ENCODE measurements around the gene CCT6B.
"Not testable (repeated sequence)": the region's sequence is repeated elsewhere in the genome, so short reads cannot be mapped to it uniquely, and the experiment has no call there.

CCT6B gene, protein sequence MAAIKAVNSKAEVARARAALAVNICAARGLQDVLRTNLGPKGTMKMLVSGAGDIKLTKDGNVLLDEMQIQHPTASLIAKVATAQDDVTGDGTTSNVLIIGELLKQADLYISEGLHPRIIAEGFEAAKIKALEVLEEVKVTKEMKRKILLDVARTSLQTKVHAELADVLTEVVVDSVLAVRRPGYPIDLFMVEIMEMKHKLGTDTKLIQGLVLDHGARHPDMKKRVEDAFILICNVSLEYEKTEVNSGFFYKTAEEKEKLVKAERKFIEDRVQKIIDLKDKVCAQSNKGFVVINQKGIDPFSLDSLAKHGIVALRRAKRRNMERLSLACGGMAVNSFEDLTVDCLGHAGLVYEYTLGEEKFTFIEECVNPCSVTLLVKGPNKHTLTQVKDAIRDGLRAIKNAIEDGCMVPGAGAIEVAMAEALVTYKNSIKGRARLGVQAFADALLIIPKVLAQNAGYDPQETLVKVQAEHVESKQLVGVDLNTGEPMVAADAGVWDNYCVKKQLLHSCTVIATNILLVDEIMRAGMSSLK

DNA sequence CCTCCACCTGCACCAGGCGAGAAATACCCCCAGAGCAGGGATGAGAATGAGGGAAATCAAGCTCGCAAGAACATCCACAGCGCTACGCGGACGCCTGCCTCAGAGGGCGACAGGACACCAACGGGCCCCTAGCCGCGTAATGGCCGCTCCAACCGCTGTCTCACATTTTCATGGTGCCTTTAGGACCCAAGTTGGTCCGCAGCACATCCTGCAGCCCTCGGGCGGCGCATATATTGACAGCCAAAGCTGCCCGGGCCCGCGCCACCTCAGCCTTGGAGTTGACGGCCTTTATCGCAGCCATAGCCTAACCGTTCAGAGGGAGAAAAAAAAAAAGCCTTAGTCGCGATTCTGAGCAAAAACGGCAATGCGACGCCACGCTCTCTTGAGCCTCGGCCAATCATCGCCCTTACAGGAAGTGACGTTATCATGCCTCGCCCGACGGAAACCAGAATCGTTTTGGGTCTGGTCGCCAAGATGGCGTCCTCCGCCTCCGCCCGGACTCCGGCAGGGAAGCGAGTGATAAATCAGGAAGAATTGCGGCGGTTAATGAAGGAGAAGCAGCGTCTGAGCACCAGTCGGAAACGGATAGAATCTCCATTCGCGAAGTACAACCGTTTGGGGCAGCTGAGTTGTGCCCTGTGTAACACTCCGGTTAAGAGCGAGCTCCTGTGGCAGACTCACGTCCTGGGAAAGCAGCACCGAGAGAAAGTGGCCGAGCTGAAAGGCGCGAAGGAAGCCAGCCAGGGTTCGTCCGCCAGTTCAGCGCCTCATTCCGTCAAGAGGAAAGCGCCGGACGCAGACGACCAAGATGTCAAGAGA lies at the start of gene CCT6B, which contains the start of gene ZNF830:
Gene CCT6B (minus strand): TSS at position 368 of the 819 bp plus-strand sequence. CDS start 67 bp downstream, at position 301.
Gene ZNF830 (plus strand): TSS at position 448 of the 819 bp plus-strand sequence. CDS start 27 bp downstream, at position 475.
- peak; percentile 97 for ATAC-seq
- peaks cover 25% of the 10 kb centered on the region for H3K4me1 Mint-ChIP-seq
- H3K27me3 Mint-ChIP-seq = peaks cover 10% of the 10 kb centered on the region
- peaks cover 29% of the 10 kb centered on the region for H3K36me3 Mint-ChIP-seq
- peak within 1 kb of the TSS; percentile 90 for H3K4me3 Mint-ChIP-seq
- no peaks in the 10 kb centered on the region for H3K9me3 Mint-ChIP-seq
- H3K27ac Mint-ChIP-seq = peak within 1 kb of the TSS; percentile 92

DNA sequence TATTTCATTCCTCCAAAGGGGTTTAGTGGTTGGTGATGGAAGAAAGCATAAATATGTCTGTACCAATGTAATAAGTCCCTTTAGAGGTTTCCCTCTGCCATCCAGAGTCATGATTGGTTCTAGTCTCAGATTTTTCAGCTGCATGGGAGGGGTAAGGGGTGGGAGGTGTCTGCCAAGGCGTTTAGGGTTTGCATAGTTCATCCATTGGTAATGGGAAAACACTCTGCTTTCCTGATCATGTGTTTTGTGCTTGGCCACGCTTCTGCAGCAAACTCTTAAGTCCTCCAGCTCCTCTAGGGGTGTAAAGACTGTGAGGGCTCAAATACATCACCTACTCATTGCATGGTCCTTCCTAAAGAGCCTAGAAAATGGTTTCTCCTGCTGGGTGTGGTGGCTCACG lies 48.8 kb upstream of the CCT6B start:
- ATAC-seq = no peak
- no peak overlapping the region for H3K27ac Mint-ChIP-seq
- H3K4me1 Mint-ChIP-seq = no peaks in the 10 kb centered on the region
- no peak overlapping the region for H3K4me3 Mint-ChIP-seq
- H3K9me3 Mint-ChIP-seq = no peaks in the 10 kb centered on the region
- no peaks in the 10 kb centered on the region for H3K27me3 Mint-ChIP-seq
- peaks cover 38% of the 10 kb centered on the region for H3K36me3 Mint-ChIP-seq

DNA sequence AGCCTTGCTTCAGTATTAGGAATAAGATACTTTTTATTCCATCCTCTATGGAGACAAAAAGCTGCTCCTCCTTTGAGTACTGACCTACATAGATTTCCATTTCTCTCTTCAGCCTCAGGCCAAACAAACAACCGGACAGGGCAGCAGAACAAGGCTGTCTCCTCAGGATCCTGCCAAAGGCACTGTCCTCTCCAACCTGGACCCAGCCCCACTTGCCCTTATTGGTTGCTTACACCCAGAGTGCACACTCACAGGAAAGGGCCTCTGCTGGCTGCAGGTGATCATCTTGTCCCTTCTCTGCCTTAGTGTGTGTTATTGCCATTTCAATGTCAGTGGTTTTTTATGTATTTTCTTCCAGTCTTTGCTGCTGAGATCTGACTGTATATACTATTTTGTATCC lies 45.7 kb upstream of the CCT6B start:
- H3K4me3 Mint-ChIP-seq = no peak overlapping the region
- peaks cover 40% of the 10 kb centered on the region for H3K36me3 Mint-ChIP-seq
- H3K27ac Mint-ChIP-seq = peak overlapping the region; percentile 15
- H3K9me3 Mint-ChIP-seq = no peaks in the 10 kb centered on the region
- no peak for ATAC-seq
- no peaks in the 10 kb centered on the region for H3K4me1 Mint-ChIP-seq
- no peaks in the 10 kb centered on the region for H3K27me3 Mint-ChIP-seq

GRCh38 chr17:35006345-35006744 lies 45.1 kb upstream of the CCT6B start:
- ATAC-seq = no peak
- Mint-ChIP-seq H3K27ac (no peak overlapping the region), H3K4me3 (no peak overlapping the region), H3K9me3 (no peaks in the 10 kb centered on the region), H3K27me3 (no peaks in the 10 kb centered on the region), H3K36me3 (peaks cover 46% of the 10 kb centered on the region), H3K4me1 (no peaks in the 10 kb centered on the region)

GRCh38 chr17:35003778-35004177 lies 42.5 kb upstream of the CCT6B start:
- ATAC-seq = no peak
- Mint-ChIP-seq H3K27ac (no peak overlapping the region), H3K9me3 (no peaks in the 10 kb centered on the region), H3K27me3 (no peaks in the 10 kb centered on the region), H3K4me3 (no peak overlapping the region), H3K36me3 (peaks cover 39% of the 10 kb centered on the region), H3K4me1 (no peaks in the 10 kb centered on the region)

GRCh38 chr17:35002876-35003551 lies 41.8 kb upstream of the CCT6B start:
- H3K27ac Mint-ChIP-seq = no peak overlapping the region

GRCh38 chr17:35001549-35001948 lies 40.3 kb upstream of the CCT6B start:
- peaks cover 27% of the 10 kb centered on the region for H3K36me3 Mint-ChIP-seq
- H3K27ac Mint-ChIP-seq = no peak overlapping the region
- no peaks in the 10 kb centered on the region for H3K27me3 Mint-ChIP-seq
- no peaks in the 10 kb centered on the region for H3K9me3 Mint-ChIP-seq
- H3K4me1 Mint-ChIP-seq = peaks cover 6% of the 10 kb centered on the region
- ATAC-seq = no peak
- no peak overlapping the region for H3K4me3 Mint-ChIP-seq

More at GRCh38 chr17:35002876-35003551, 41.8 kb upstream of the CCT6B start:
- Mint-ChIP-seq H3K9me3 (no peaks in the 10 kb centered on the region), H3K27me3 (no peaks in the 10 kb centered on the region), H3K36me3 (peaks cover 38% of the 10 kb centered on the region), H3K4me1 (peaks cover 5% of the 10 kb centered on the region), H3K4me3 (no peak overlapping the region)
- no peak for ATAC-seq

DNA sequence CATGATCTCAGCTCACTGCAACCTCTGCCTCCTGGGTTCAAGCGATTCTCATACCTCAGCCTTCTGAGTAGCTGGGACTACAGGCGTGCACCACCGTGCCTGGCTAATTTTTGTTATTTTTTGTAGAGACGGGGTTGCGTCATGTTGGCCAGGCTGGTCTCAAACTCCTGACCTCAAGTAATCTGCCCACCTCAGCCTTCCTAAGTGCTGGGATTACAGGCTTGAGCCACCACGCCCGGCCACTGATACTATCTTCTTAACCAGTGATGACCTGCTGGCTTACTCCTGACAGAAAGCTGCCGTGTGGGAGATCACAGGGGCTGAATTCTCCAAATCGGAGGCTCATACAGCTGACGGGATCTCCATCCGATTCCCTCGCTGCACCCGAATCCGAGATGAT lies 39.7 kb upstream of the CCT6B start:
- H3K27ac Mint-ChIP-seq, ATAC-seq, H3K9me3 Mint-ChIP-seq, H3K27me3 Mint-ChIP-seq, H3K4me3 Mint-ChIP-seq, H3K4me1 Mint-ChIP-seq: not testable (repeated sequence)
- H3K36me3 Mint-ChIP-seq = peaks cover 33% of the 10 kb centered on the region

DNA sequence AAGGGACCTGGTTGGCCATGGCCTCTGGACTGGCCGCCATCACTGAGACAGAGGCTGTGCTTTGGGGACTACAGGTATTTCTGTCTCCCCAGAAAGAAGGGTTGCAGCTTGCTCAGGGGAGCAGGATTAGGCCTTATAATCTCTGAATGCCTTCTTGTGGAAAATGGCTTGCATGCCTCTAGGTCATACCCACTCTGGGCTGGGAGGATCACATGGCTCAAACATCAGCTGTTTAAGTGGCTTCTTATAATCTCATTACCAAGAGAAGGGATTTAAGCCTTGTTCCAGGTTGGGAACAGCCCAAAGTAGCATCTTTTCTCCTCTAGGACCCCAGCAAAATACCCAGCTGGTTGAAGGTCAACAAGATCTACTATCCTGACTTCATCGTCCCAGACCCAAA lies 38.2 kb upstream of the CCT6B start:
- Mint-ChIP-seq H3K27me3 (no peaks in the 10 kb centered on the region), H3K9me3 (no peaks in the 10 kb centered on the region), H3K4me1 (peaks cover 6% of the 10 kb centered on the region), H3K27ac (no peak overlapping the region), H3K36me3 (peaks cover 36% of the 10 kb centered on the region), H3K4me3 (no peak overlapping the region)
- ATAC-seq = no peak

DNA sequence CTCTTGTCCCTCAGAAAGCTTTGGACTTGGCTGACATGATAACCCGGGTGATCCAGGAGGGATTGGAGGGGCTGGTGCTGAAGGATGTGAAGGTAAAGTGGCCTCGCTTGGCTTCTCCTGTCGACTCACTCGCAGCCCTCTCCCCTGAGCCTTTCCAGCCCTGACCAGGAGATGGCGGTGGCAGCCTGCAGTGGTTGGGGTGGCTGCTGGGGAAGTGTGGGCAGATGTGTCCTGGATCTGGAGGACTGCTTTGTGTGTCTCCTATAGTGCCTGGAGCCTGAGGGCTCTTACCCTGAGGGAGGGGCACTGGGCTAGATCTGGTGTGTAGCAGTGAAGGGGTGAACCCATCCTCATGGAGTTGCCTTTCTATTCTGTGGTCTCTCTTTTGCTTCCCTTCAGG lies 36.9 kb upstream of the CCT6B start:
- Mint-ChIP-seq H3K27me3 (no peaks in the 10 kb centered on the region), H3K36me3 (peaks cover 31% of the 10 kb centered on the region), H3K27ac (peak overlapping the region; percentile 10), H3K4me1 (peaks cover 6% of the 10 kb centered on the region), H3K9me3 (no peaks in the 10 kb centered on the region), H3K4me3 (no peak overlapping the region)
- ATAC-seq = peak; percentile 92

DNA sequence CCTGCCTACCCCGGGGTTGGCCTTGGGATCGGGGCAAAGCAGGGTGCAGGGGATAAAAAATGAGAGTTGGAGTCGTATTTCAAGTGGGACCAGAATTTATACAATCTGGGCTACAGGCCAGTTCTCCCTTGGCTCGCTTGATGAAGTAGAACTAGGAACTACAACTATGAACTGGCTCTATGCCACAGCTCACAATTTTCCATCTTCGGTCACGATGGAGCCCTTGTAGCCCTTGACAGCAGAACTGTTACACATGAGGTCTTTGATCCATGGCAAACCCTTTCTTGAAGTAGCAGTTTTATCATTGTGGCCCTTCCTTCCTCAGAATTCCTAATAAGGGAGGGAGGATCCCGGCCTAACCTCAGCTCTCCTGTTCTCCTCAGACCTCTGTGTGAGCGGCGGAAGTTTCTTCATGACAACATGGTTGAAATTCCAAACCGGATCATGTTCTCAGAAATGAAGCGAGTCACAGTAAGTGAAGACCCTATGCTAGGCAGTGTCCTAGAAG lies 36.1 kb upstream of the CCT6B start:
- no peak for ATAC-seq
- H3K27me3 Mint-ChIP-seq = no peaks in the 10 kb centered on the region
- H3K27ac Mint-ChIP-seq = no peak overlapping the region
- H3K36me3 Mint-ChIP-seq = peaks cover 31% of the 10 kb centered on the region
- no peaks in the 10 kb centered on the region for H3K9me3 Mint-ChIP-seq
- H3K4me1 Mint-ChIP-seq = peaks cover 6% of the 10 kb centered on the region
- H3K4me3 Mint-ChIP-seq = no peak overlapping the region

DNA sequence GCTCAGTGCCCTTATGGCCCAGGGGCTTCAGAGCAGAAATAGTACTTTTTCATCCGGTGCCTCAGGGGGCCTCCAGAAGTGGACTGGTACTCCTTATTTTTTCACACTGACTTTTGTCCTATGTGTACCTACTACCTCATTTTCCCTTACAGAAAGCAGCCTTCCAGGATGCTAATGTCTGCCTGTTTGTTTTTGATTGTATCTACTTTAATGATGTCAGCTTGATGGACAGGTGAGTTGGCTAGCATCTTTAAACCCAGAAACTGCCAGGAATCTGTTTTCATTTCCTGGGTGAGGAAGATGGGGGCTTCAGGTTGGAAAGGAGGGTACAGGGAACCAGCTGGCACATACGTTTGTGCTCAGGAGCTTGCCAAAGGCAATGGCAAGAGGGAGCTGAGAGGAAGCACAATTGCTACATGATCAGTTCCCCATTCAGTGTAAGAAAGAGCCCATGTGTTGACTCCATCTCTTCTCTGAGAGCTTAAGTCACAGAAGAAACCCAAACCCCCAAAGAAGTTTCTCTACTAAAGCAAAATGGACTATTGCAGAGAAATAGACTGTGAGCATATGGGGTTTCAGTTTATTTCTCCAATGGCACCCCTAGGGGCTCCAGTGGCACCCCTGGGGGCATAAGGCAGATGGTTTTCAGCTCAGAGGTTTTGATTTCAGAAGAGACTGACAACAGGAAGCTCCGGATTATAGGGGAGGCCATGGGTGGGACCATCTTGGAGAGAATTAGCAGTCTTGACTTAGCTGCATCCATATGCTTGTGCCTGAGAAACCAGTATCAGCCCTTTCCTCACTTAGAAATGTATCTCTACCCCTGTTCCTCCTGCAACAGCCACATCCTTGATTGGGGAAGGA lies 35.4 kb upstream of the CCT6B start:
- H3K4me1 Mint-ChIP-seq = peaks cover 6% of the 10 kb centered on the region
- no peak overlapping the region for H3K27ac Mint-ChIP-seq

GRCh38 chr17:34993031-34993430 lies 31.8 kb upstream of the CCT6B start:
- peaks cover 61% of the 10 kb centered on the region for H3K36me3 Mint-ChIP-seq
- no peak for ATAC-seq
- H3K9me3 Mint-ChIP-seq = no peaks in the 10 kb centered on the region
- no peak overlapping the region for H3K27ac Mint-ChIP-seq
- no peak overlapping the region for H3K4me3 Mint-ChIP-seq
- H3K27me3 Mint-ChIP-seq = no peaks in the 10 kb centered on the region
- H3K4me1 Mint-ChIP-seq = peaks cover 1% of the 10 kb centered on the region

More for the DNA sequence above, 35.4 kb upstream of the CCT6B start:
- H3K9me3 Mint-ChIP-seq = no peaks in the 10 kb centered on the region
- H3K27me3 Mint-ChIP-seq = no peaks in the 10 kb centered on the region
- H3K4me3 Mint-ChIP-seq = no peak overlapping the region
- no peak for ATAC-seq
- peaks cover 33% of the 10 kb centered on the region for H3K36me3 Mint-ChIP-seq

- ATAC-seq = no peak
- H3K27ac Mint-ChIP-seq = no peak overlapping the region
- H3K4me1 Mint-ChIP-seq = no peaks in the 10 kb centered on the region
- peaks cover 67% of the 10 kb centered on the region for H3K36me3 Mint-ChIP-seq
- no peaks in the 10 kb centered on the region for H3K9me3 Mint-ChIP-seq
- H3K27me3 Mint-ChIP-seq = no peaks in the 10 kb centered on the region
- no peak overlapping the region for H3K4me3 Mint-ChIP-seq
Measured at GRCh38 chr17:34991606-34992005, 30.3 kb upstream of the CCT6B start.

Measured in stimulated activated memory B cell treated with anti-CD40 and anti-IgM and Interleukin-4, amounts not matched to agents 10 μg/mL and 1 μg/mL and 100 μg/mL, for 72 hours (primary cell).